Measurements from ENCODE around the gene ABHD10. TPM values are rescaled to one million over a fixed set of nuclear protein-coding genes. Genes with fewer than 3 reads are reported as not detected.

The ABHD10 gene
- total RNA-seq, 1 donor from 2014 or later: 28.4 TPM

- ChIA-PET CTCF (interaction anchor here (1.0 kb wide), 1 partner anchor 11 kb away, joined by 3 read pairs; no protein-coding TSS in a partner anchor), POLR2A (no interaction called here)
- ATAC-seq (ENCODE audit: low read depth) (no peak), DNase-seq (no peak)
- no peaks in the 10 kb centered on the region for H3K9me3 Mint-ChIP-seq
- H3K36me3 Mint-ChIP-seq (ENCODE audit: low read depth): no peaks in the 10 kb centered on the region
- H3K4me1 Mint-ChIP-seq: no peaks in the 10 kb centered on the region
- TF ChIP-seq CTCF (IDR thresholded peaks at IDR 0.05): no peak
- intact Hi-C loops (cut with micrococcal nuclease): no loop called here
- peaks cover 3% of the 10 kb centered on the region for H3K27me3 Mint-ChIP-seq
- no peak overlapping the region for H3K27ac Mint-ChIP-seq
- H3K4me3 Mint-ChIP-seq: no peak overlapping the region
Measured at GRCh38 chr3:111954228-111954990, 24.4 kb upstream of the ABHD10 start.

- ChIA-PET CTCF (no interaction called here), POLR2A (no interaction called here)
- Mint-ChIP-seq H3K9me3 (no peaks in the 10 kb centered on the region), H3K4me1 (no peaks in the 10 kb centered on the region), H3K27me3 (peaks cover 3% of the 10 kb centered on the region), H3K36me3 (ENCODE audit: low read depth) (no peaks in the 10 kb centered on the region), H3K27ac (no peak overlapping the region), H3K4me3 (no peak overlapping the region)
- no peak for ATAC-seq (ENCODE audit: low read depth)
- intact Hi-C loops (cut with micrococcal nuclease): no loop called here
- TF ChIP-seq CTCF (IDR thresholded peaks at IDR 0.05): no peak
- DNase-seq: no peak
Measured at GRCh38 chr3:111955876-111956275, 22.9 kb upstream of the ABHD10 start.

GRCh38 chr3:111956449-111956848 is 22.4 kb upstream of the ABHD10 start:
- Mint-ChIP-seq H3K27me3 (peaks cover 3% of the 10 kb centered on the region), H3K9me3 (no peaks in the 10 kb centered on the region), H3K36me3 (ENCODE audit: low read depth) (no peaks in the 10 kb centered on the region), H3K27ac (no peak overlapping the region), H3K4me3 (no peak overlapping the region), H3K4me1 (no peaks in the 10 kb centered on the region)
- DNase-seq (no peak), ATAC-seq (ENCODE audit: low read depth) (no peak)
- ChIA-PET CTCF (no interaction called here), POLR2A (no interaction called here)
- intact Hi-C loops (cut with micrococcal nuclease): no loop called here
- TF ChIP-seq CTCF (IDR thresholded peaks at IDR 0.05): no peak

GRCh38 chr3:111956995-111957734 is 21.7 kb upstream of the ABHD10 start:
- DNase-seq (no peak), ATAC-seq (ENCODE audit: low read depth) (no peak)
- peaks cover 3% of the 10 kb centered on the region for H3K27me3 Mint-ChIP-seq
- H3K4me3 Mint-ChIP-seq: no peak overlapping the region
- TF ChIP-seq CTCF (IDR thresholded peaks at IDR 0.05): no peak
- intact Hi-C loops (cut with micrococcal nuclease): no loop called here
- no peak overlapping the region for H3K27ac Mint-ChIP-seq
- no peaks in the 10 kb centered on the region for H3K9me3 Mint-ChIP-seq
- CTCF ChIA-PET: interaction anchor here (2.1 kb wide), 1 partner anchor 240 kb away, joined by 8 read pairs; no protein-coding TSS in a partner anchor
- H3K36me3 Mint-ChIP-seq (ENCODE audit: low read depth): no peaks in the 10 kb centered on the region
- H3K4me1 Mint-ChIP-seq: no peaks in the 10 kb centered on the region
- POLR2A ChIA-PET: interaction anchor here (0.6 kb wide), 1 partner anchor 21 kb away, joined by 4 read pairs; the partner anchor contains the start of gene ABHD10

GRCh38 chr3:111961461-111962164 is 17.2 kb upstream of the ABHD10 start:
- Mint-ChIP-seq H3K27me3 (peaks cover 3% of the 10 kb centered on the region), H3K27ac (no peak overlapping the region), H3K4me3 (no peak overlapping the region), H3K4me1 (no peaks in the 10 kb centered on the region), H3K9me3 (no peaks in the 10 kb centered on the region), H3K36me3 (ENCODE audit: low read depth) (no peaks in the 10 kb centered on the region)
- TF ChIP-seq CTCF (IDR thresholded peaks at IDR 0.05): no peak
- intact Hi-C loops (cut with micrococcal nuclease): no loop called here
- ATAC-seq (ENCODE audit: low read depth) (no peak), DNase-seq (no peak)
- CTCF ChIA-PET: interaction anchor here (1.7 to 3.2 kb wide), 2 partner anchors 246 to 293 kb away, joined by 5 to 10 read pairs; no protein-coding TSS in a partner anchor
- POLR2A ChIA-PET: no interaction called here
